HCT116 (cell line): ENCODE results near the gene RPLP2. TPM values are rescaled to one million over a fixed set of nuclear protein-coding genes. Genes with fewer than 3 reads are reported as not detected.

Experiments used
- ATAC-seq: fragments of 200-7000 bp; cut with Tn5 transposase; 2 replicates; pipeline ENCODE4 v1.9.1; 2020; ENCODE audit warnings: mild to moderate bottlenecking, moderate library complexity
- BruUV-seq: library from RNA; stranded (reverse); fragments of 400-500 nt; replicated peaks from 2 replicates; lab custom pipeline; 2021; lab: Mats Ljungman, UMichigan
- CTCF ChIA-PET: fragments of 300-600 bp; sonication (Branson Sonifier 250); formaldehyde crosslinking; loops from one replicate; lab custom pipeline; 2021; ENCODE audit warnings: antibody characterized with exemption; lab: Charles Lee
- POLR2A ChIA-PET: fragments of 300-600, 350-600 bp; sonication (Branson Sonifier 250); formaldehyde crosslinking; loops from one replicate; lab custom pipeline; 2021; ENCODE audit warnings: antibody characterized with exemption; lab: Charles Lee
- RAD21 ChIA-PET, 2 experiments: fragments of 300-600 bp; sonication (Branson Sonifier 250); formaldehyde crosslinking; loops; one replicate each; lab custom pipeline; 2023; ENCODE audit warnings: low total read pairs in 2 of 2; ENCODE audit not compliant: uncharacterized antibody in 2 of 2, unreplicated experiment in 2 of 2, low non-redundant PET in 1 of 2; lab: Charles Lee
- DNase-seq: peaks from one replicate; pipeline ENCODE4 v3.0.0-alpha.2; 2010; ENCODE audit warnings: low read depth, low spot score
- H2AFZ ChIP-seq: fragments of 200-600 bp; shearing (Covaris generic), sonication (generic); 2 replicates; pipeline ENCODE4 v1.6.1; 2017; ENCODE audit warnings: low read depth, mixed run types, mixed read lengths, antibody characterized with exemption, low read length; ENCODE audit not compliant: poor library complexity, severe bottlenecking
- H3K27ac ChIP-seq: 2 replicates; pipeline ENCODE4 v1.5.1; 2012; ENCODE audit warnings: low read depth, low read length
- H3K27me3 ChIP-seq: fragments of 200-600 bp; sonication (generic); 2 replicates; pipeline ENCODE4 v1.6.1; 2016; ENCODE audit warnings: mixed run types, low read length, mixed read lengths; ENCODE audit not compliant: insufficient read depth
- H3K36me3 ChIP-seq, 2 experiments: fragments of 200-500 bp in 1 of 2; fragments of 200-600 bp in 1 of 2; sonication (Bioruptor generic) in 1 of 2; sonication (generic) in 1 of 2; 2 replicates each; pipeline versions ENCODE4 v1.5.1 to v1.6.1; 2014 to 2016; ENCODE audit warnings: low read length in 2 of 2, inconsistent platforms in 1 of 2, mixed read lengths in 1 of 2, mixed run types in 1 of 2; ENCODE audit not compliant: insufficient read depth in 2 of 2, control insufficient read depth in 1 of 2
- H3K4me1 ChIP-seq, 2 experiments: fragments of 200-600 bp in 1 of 2; sonication (generic) in 1 of 2; 2 replicates each; pipeline versions ENCODE4 v1.5.1 to v1.6.1; 2012 to 2017; ENCODE audit warnings: low read length in 2 of 2, inconsistent platforms in 1 of 2, mild to moderate bottlenecking in 1 of 2, mixed read lengths in 1 of 2, mixed run types in 1 of 2, moderate library complexity in 1 of 2; ENCODE audit not compliant: insufficient read depth in 2 of 2, control insufficient read depth in 1 of 2
- H3K4me2 ChIP-seq: fragments of 200-600 bp; sonication (generic); 2 replicates; pipeline ENCODE4 v1.6.1; 2017; ENCODE audit warnings: mixed run types, low read length, mixed read lengths
- H3K4me3 ChIP-seq, 2 experiments: fragments of 200-600 bp in 1 of 2; sonication (generic) in 1 of 2; replicated peaks in 1 of 2; 2 replicates each; pipeline ENCODE4 v1.5.1; 2011 to 2016; ENCODE audit warnings: low read length in 2 of 2, control low read depth in 1 of 2, low read depth in 1 of 2, mild to moderate bottlenecking in 1 of 2, mixed read lengths in 1 of 2, mixed run types in 1 of 2
- H3K79me2 ChIP-seq: fragments of 200-600 bp; sonication (generic); 2 replicates; pipeline ENCODE4 v1.6.1; 2017; ENCODE audit warnings: mild to moderate bottlenecking, mixed run types, low read length, moderate library complexity, mixed read lengths; ENCODE audit not compliant: insufficient read depth
- H3K9ac ChIP-seq: fragments of 200-600 bp; sonication (generic); 2 replicates; pipeline ENCODE4 v1.6.1; 2016; ENCODE audit warnings: low read length, mixed read lengths
- H3K9me2 ChIP-seq: fragments of 200-600 bp; sonication (generic), shearing (Covaris generic); 2 replicates; pipeline ENCODE4 v1.6.1; 2017; ENCODE audit warnings: mixed run types, mild to moderate bottlenecking, moderate library complexity; ENCODE audit not compliant: insufficient read depth
- H3K9me3 ChIP-seq, 2 experiments: fragments of 200-500 bp in 1 of 2; fragments of 200-600 bp in 1 of 2; sonication (Bioruptor generic) in 1 of 2; sonication (generic) in 1 of 2; 2 replicates each; pipeline ENCODE4 v1.6.1; 2014 to 2017; ENCODE audit warnings: low read length in 2 of 2, mixed read lengths in 2 of 2, inconsistent platforms in 1 of 2, low read depth in 1 of 2, mild to moderate bottlenecking in 1 of 2, mixed run types in 1 of 2, moderate library complexity in 1 of 2; ENCODE audit not compliant: control insufficient read depth in 1 of 2, insufficient read depth in 1 of 2
- H4K20me1 ChIP-seq: fragments of 200-600 bp; sonication (generic), shearing (Covaris generic); 2 replicates; pipeline ENCODE4 v1.6.1; 2017; ENCODE audit warnings: mixed run types, mild to moderate bottlenecking, moderate library complexity; ENCODE audit not compliant: insufficient read depth
- ATF3 ChIP-seq: IDR thresholded peaks from 2 replicates; pipeline ENCODE4 v1.6.1; 2012
- CEBPB ChIP-seq: IDR thresholded peaks from 2 replicates; pipeline ENCODE4 v1.6.1; 2012; ENCODE audit warnings: low read depth
- ELF1 ChIP-seq: IDR thresholded peaks from 2 replicates; pipeline ENCODE4 v1.6.1; 2012; ENCODE audit warnings: low read depth, borderline replicate concordance
- EZH2 ChIP-seq: fragments of 200-600 bp; sonication (generic); IDR thresholded peaks from 2 replicates; pipeline ENCODE4 v1.6.1; 2017; ENCODE audit warnings: antibody characterized with exemption, mixed run types
- FOSL1 ChIP-seq: IDR thresholded peaks from 2 replicates; pipeline ENCODE4 v1.6.1; 2012; ENCODE audit warnings: low read depth
- MAX ChIP-seq: IDR thresholded peaks from 2 replicates; pipeline ENCODE4 v1.6.1; 2012
- RAD21 ChIP-seq: IDR thresholded peaks from 2 replicates; pipeline ENCODE4 v1.6.1; 2012; ENCODE audit warnings: low read depth, mild to moderate bottlenecking
- SIN3A ChIP-seq: IDR thresholded peaks from 2 replicates; pipeline ENCODE4 v1.6.1; 2012; ENCODE audit warnings: low read depth
- SP1 ChIP-seq: IDR thresholded peaks from 2 replicates; pipeline ENCODE4 v1.6.1; 2012; ENCODE audit warnings: low read depth
- SRF ChIP-seq: IDR thresholded peaks from 2 replicates; pipeline ENCODE4 v1.6.1; 2012; ENCODE audit warnings: low read depth
- TCF7L2 ChIP-seq: IDR thresholded peaks from 2 replicates; pipeline ENCODE4 v1.7.0; 2011; ENCODE audit warnings: borderline replicate concordance, inconsistent platforms; ENCODE audit not compliant: insufficient read depth, insufficient read length; ENCODE audit errors: extremely low read depth
- ZNF274 ChIP-seq: fragments of 200-500 bp; sonication (Bioruptor generic); IDR thresholded peaks from 2 replicates; pipeline ENCODE4 v1.6.1; 2014; ENCODE audit warnings: mild to moderate bottlenecking, low read depth, low read length, inconsistent platforms
- intact Hi-C: fragments of 100-400 bp; cut with micrococcal nuclease; formaldehyde crosslinking; loops from 2 replicates; pipeline ENCODE4 v1.10.0; 2022
- total RNA-seq: library from RNA; stranded (reverse); gene quantifications from one replicate; pipeline ENCODE4 v1.2.1, GENCODE V29; 2021; ENCODE audit not compliant: unreplicated experiment

The RPLP2 gene
- total RNA-seq, 1 experiment from 2014 or later = 3,615 TPM

GRCh38 chr11:771617-772204 is 38.1 kb upstream of the RPLP2 start (continued):
- no peak for TF ChIP-seq MAX
- no peak for TF ChIP-seq SIN3A
- TF ChIP-seq TCF7L2 = no peak
- no peak for TF ChIP-seq CEBPB
- no peak for TF ChIP-seq SRF
- TF ChIP-seq, all 23 proteins: peak for 0

GRCh38 chr11:772429-773390 is 37.1 kb upstream of the RPLP2 start:
- Histone ChIP-seq H3K9me2 (no peaks in the 10 kb centered on the region), H3K4me1 (peaks cover 8 to 17% of the 10 kb centered on the region in 2 experiments), H3K9ac (no peak overlapping the region), H3K36me3 (peaks cover 19 to 41% of the 10 kb centered on the region in 2 experiments; a peak in 3 of 4 replicates), H3K9me3 (no peaks in the 10 kb centered on the region), H3K4me2 (no peak overlapping the region), H3K4me3 (no peak overlapping the region), H2AFZ (no peak overlapping the region), H3K27ac (peak overlapping the region; percentile 26; the same call in 1 of the 2 replicates), H3K27me3 (no peaks in the 10 kb centered on the region), H3K79me2 (peaks cover 65% of the 10 kb centered on the region), H4K20me1 (no peaks in the 10 kb centered on the region)
- ATAC-seq (no peak), DNase-seq (no peak)
- BruUV-seq = no TSS peak
- RAD21 ChIA-PET = no interaction called here
- intact Hi-C loops = no loop called here
- POLR2A ChIA-PET = no interaction called here
- TF ChIP-seq FOSL1 (no peak), RAD21 (no peak), ATF3 (no peak), ZNF274 (no peak), SP1 (no peak), ELF1 (no peak), EZH2 (no peak)
- CTCF ChIA-PET = no interaction called here
